ENCODE measurements around the gene FNDC11.

- no peak for TF ChIP-seq ESRRA (IDR thresholded peaks at IDR 0.05; ENCODE audit: borderline replicate concordance, low read length)
- no peak for TF ChIP-seq CTCF (IDR thresholded peaks at IDR 0.05)
- no peak for TF ChIP-seq CBX8 (IDR thresholded peaks at IDR 0.05)
- TF ChIP-seq POLR2A (IDR thresholded peaks at IDR 0.05; ENCODE audit: low read length), result no peak
- TF ChIP-seq, protein P1, sequence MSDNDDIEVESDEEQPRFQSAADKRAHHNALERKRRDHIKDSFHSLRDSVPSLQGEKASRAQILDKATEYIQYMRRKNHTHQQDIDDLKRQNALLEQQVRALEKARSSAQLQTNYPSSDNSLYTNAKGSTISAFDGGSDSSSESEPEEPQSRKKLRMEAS (IDR thresholded peaks at IDR 0.05), result no peak
- TF ChIP-seq, protein P2, sequence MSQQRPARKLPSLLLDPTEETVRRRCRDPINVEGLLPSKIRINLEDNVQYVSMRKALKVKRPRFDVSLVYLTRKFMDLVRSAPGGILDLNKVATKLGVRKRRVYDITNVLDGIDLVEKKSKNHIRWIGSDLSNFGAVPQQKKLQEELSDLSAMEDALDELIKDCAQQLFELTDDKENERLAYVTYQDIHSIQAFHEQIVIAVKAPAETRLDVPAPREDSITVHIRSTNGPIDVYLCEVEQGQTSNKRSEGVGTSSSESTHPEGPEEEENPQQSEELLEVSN (IDR thresholded peaks at IDR 0.05; ENCODE audit: borderline replicate concordance, low read depth), result no peak
- TF ChIP-seq MYC (IDR thresholded peaks at IDR 0.05; ENCODE audit: borderline replicate concordance, low read length), result no peak
- TF ChIP-seq EP300 (IDR thresholded peaks at IDR 0.05), result no peak
- no peak for TF ChIP-seq CEBPB (IDR thresholded peaks at IDR 0.05)
- no peak for TF ChIP-seq CBX2 (IDR thresholded peaks at IDR 0.05; ENCODE audit: borderline replicate concordance, low read depth)
These were observed 9.6 kb upstream of the FNDC11 start for GRCh38 chr20:63544241-63544957.
